ACC112 (cell line): ENCODE results near the gene ABCA4.
"Not testable (repeated sequence)": the region's sequence is repeated elsewhere in the genome, so short reads cannot be mapped to it uniquely, and the experiment has no call there.

Source experiments
- H2AFZ ChIP-seq: fragments of 200-600 bp; sonication (generic); one replicate; pipeline ENCODE4 v1.6.0; 2017; ENCODE audit warnings: antibody characterized with exemption, low read length; ENCODE audit not compliant: unreplicated experiment
- H3K27ac ChIP-seq: fragments of 200-600 bp; sonication (generic); 2 replicates; pipeline ENCODE4 v1.5.1; 2014; ENCODE audit warnings: low read depth, mild to moderate bottlenecking, antibody characterized with exemption, low read length, moderate library complexity
- H3K27me3 ChIP-seq: fragments of 200-600 bp; sonication (generic); 2 replicates; pipeline ENCODE4 v1.6.1; 2014; ENCODE audit warnings: mild to moderate bottlenecking, antibody characterized with exemption, low read length, moderate library complexity, mixed read lengths; ENCODE audit not compliant: insufficient read depth
- H3K36me3 ChIP-seq: fragments of 200-600 bp; sonication (generic); 2 replicates; pipeline ENCODE4 v1.6.1; 2016; ENCODE audit warnings: mild to moderate bottlenecking, antibody characterized with exemption, low read length, moderate library complexity, mixed read lengths; ENCODE audit not compliant: insufficient read depth
- H3K4me1 ChIP-seq: fragments of 200-600 bp; sonication (generic); one replicate; pipeline ENCODE4 v1.6.1; 2016; ENCODE audit warnings: low read length, mixed read lengths; ENCODE audit not compliant: insufficient read depth, unreplicated experiment, control insufficient read depth
- H3K4me3 ChIP-seq: fragments of 200-600 bp; sonication (generic); 2 replicates; pipeline ENCODE4 v1.5.1; 2014; ENCODE audit warnings: mild to moderate bottlenecking, low read depth, low read length
- H3K79me2 ChIP-seq: fragments of 200-600 bp; sonication (generic); one replicate; pipeline ENCODE4 v1.6.0; 2016; ENCODE audit warnings: low read length; ENCODE audit not compliant: control insufficient read depth, unreplicated experiment, insufficient read depth

ABCA4 gene

GRCh38 chr1:93992190-93992589 is 128.8 kb downstream of the ABCA4 start:
- Histone ChIP-seq H3K79me2 (no peaks in the 10 kb centered on the region), H3K27ac (no peak overlapping the region), H2AFZ (no peak overlapping the region), H3K36me3 (no peaks in the 10 kb centered on the region), H3K4me3 (no peak overlapping the region), H3K4me1 (peaks cover 12% of the 10 kb centered on the region), H3K27me3 (no peaks in the 10 kb centered on the region)

DNA sequence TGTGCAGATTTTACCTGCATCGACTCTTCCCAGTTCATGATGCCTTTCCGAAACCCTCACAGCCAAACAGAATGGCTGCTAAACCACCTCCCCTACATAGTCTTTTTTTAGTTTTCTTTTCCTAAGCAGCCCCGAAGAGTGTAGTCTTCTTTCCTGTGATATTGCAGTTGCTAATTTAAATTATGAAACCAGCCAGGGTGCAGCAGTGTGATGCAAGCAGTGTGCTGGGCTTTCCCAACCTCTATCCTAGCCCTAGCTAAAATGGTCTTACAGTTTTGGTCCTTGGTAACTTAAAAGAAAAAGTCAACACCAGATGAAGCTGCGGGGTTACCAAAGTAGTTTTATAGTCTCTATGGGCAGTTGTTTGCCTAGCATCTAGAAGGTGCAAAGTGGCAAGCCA is 129.7 kb downstream of the ABCA4 start:
- no peak overlapping the region for H3K4me3 ChIP-seq
- H3K27me3 ChIP-seq, result no peaks in the 10 kb centered on the region
- H3K79me2 ChIP-seq, result no peaks in the 10 kb centered on the region
- H3K27ac ChIP-seq, result no peak overlapping the region
- no peaks in the 10 kb centered on the region for H3K36me3 ChIP-seq
- peaks cover 12% of the 10 kb centered on the region for H3K4me1 ChIP-seq
- H2AFZ ChIP-seq, result no peak overlapping the region

DNA sequence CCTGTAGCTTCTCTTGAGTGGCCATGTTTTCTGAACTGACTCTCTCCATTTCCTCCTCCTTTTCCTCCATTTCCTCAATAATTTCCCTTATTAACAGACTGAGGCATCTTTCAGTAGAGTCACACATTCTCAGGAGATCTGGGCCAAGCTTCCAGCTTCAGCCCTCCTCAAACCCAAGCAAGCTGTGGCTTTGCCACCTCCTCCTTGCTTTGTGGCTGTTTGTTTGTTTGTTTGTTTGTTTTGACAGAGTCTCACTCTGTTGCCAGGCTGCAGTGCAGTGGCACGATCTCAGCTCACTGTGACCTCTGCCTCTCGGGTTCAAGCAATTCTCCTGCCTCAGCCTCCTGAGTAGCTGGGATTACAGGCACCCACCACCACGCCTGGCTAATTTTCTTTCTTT is 130.5 kb downstream of the ABCA4 start:
- H3K4me1 ChIP-seq, result peaks cover 12% of the 10 kb centered on the region
- H3K27ac ChIP-seq, H3K79me2 ChIP-seq, H2AFZ ChIP-seq, H3K4me3 ChIP-seq, H3K36me3 ChIP-seq, H3K27me3 ChIP-seq: not testable (repeated sequence)

DNA sequence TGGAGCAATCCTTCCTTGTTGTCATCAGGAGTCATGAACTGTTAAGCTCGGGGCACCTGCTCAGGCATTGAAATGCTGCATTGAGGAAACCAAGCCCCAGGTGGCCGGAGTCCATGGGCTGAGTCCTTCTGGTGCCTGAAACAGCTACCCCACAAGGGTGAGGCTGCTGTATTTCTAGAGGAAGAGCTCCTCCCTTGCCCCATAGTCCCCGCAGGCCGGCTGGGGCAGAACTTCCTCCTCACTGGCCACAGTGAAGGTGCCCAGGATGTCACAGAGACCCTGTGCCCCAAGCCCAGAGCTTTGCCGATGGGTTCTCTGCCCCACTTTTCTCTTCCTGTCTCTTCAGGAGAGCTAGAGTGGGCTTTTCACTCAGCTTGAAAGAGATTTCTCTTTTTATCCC is 130.9 kb downstream of the ABCA4 start:
- H3K4me3 ChIP-seq, result no peak overlapping the region
- no peak overlapping the region for H3K27ac ChIP-seq
- H2AFZ ChIP-seq, result no peak overlapping the region
- H3K4me1 ChIP-seq, result peaks cover 12% of the 10 kb centered on the region
- H3K27me3 ChIP-seq, result no peaks in the 10 kb centered on the region
- H3K79me2 ChIP-seq, result no peaks in the 10 kb centered on the region
- H3K36me3 ChIP-seq, result no peaks in the 10 kb centered on the region

DNA sequence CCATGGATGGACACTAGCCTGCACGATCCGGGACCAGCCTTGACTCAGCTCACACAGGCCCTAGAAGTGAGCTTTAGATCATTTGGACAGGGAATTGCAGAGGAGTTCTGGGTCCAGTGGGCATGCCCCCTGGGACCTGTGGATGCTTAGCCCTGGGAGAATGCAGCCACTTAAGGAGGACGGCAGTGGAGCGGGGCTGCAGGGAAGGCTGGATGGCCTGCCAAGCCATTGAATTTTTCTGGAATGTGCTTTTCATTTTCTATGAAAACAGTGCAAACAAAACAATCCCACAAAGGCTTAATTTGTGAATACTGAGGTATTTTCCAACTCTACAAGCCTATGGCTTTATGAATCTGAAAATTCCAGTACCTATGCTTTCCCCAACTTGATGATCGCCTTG is 131.3 kb downstream of the ABCA4 start:
- Histone ChIP-seq H3K27me3 (no peaks in the 10 kb centered on the region), H3K36me3 (no peaks in the 10 kb centered on the region), H3K27ac (no peak overlapping the region), H3K4me3 (no peak overlapping the region), H3K79me2 (no peaks in the 10 kb centered on the region), H3K4me1 (peaks cover 12% of the 10 kb centered on the region), H2AFZ (no peak overlapping the region)

- Histone ChIP-seq H3K4me1 (peaks cover 12% of the 10 kb centered on the region), H3K27me3 (no peaks in the 10 kb centered on the region), H3K27ac (no peak overlapping the region), H3K79me2 (no peaks in the 10 kb centered on the region), H3K4me3 (no peak overlapping the region), H3K36me3 (no peaks in the 10 kb centered on the region), H2AFZ (no peak overlapping the region)
Observed at GRCh38 chr1:93988634-93989350, 132.2 kb downstream of the ABCA4 start.

- peaks cover 27% of the 10 kb centered on the region for H3K4me1 ChIP-seq
- H3K27me3 ChIP-seq, result no peaks in the 10 kb centered on the region
- H2AFZ ChIP-seq, result no peak overlapping the region
- no peaks in the 10 kb centered on the region for H3K36me3 ChIP-seq
- no peak overlapping the region for H3K4me3 ChIP-seq
- H3K27ac ChIP-seq, result no peak overlapping the region
- no peaks in the 10 kb centered on the region for H3K79me2 ChIP-seq
Observed at GRCh38 chr1:93981274-93981667, 139.7 kb downstream of the ABCA4 start.

- no peaks in the 10 kb centered on the region for H3K27me3 ChIP-seq
- H2AFZ ChIP-seq, result peak overlapping the region; percentile 11
- no peak overlapping the region for H3K27ac ChIP-seq
- H3K4me1 ChIP-seq, result peaks cover 27% of the 10 kb centered on the region
- H3K36me3 ChIP-seq, result no peaks in the 10 kb centered on the region
- H3K4me3 ChIP-seq, result no peak overlapping the region
- no peaks in the 10 kb centered on the region for H3K79me2 ChIP-seq
Observed at GRCh38 chr1:93980320-93981273, 140.4 kb downstream of the ABCA4 start.

DNA sequence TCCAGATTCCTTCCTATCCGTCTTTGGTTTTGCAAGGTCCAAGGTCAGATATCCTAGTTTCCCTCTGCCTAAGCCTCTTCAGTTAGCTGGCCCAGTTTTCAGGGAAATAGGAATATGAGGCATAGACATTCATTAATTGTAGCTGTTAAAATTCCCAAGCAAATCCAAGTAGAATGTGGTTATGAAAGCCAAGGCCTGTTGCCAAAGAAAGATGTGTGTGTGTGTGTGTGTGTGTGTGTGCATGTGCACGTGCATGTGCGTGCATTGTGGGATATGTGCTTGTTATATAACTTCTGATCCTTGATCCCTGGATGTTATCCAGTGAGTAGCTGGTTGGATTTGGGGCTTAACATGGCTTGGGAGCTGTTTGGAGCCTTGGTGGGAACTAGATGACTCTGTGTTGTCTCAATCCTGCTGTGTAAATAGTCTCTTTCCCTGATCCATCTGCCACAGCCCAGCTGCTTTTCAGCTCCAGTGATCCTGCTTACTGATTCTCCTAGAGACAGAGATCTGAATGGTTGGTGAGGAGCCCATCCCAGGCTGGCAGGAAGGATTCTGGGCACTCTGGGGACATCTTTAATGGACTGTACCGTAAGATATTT is 141.1 kb downstream of the ABCA4 start:
- Histone ChIP-seq H3K4me3 (no peak overlapping the region), H3K4me1 (peaks cover 27% of the 10 kb centered on the region), H3K79me2 (no peaks in the 10 kb centered on the region), H2AFZ (peak overlapping the region; percentile 11), H3K27ac (no peak overlapping the region), H3K36me3 (no peaks in the 10 kb centered on the region), H3K27me3 (no peaks in the 10 kb centered on the region)

DNA sequence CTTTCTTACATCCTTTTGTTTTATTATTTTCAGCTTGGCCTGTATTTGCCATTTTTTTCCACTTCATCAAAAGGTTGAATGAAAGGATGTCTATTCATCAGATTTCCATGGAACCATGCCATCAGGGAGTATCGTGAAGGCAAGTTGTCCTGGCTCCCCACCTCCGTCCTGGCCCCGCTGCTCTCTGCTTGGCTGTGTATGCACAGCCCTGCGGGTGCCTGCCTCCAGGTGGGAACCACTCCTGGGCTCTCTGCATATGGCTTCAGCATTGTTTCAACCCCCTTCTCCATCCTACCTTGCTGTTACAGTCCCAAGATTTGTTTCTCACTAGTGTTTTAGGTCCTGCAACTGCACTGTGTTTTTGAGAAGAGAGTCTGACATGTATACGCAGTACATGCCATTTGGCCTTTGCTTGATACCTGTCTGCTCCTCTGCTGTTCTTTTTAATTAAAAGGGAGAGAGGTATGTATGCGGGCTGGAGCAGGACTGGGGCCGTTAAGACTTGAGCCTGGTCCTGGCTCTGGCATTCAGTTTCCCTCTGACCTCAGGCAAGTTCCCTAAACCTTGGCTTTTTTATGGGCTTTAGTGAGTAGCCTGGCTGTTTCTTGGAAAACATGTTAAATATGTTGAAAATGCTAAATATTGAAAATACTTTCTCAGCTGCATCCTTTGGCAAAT is 141.8 kb downstream of the ABCA4 start:
- no peaks in the 10 kb centered on the region for H3K79me2 ChIP-seq
- no peak overlapping the region for H2AFZ ChIP-seq
- no peaks in the 10 kb centered on the region for H3K27me3 ChIP-seq
- H3K4me3 ChIP-seq, result no peak overlapping the region
- H3K4me1 ChIP-seq, result peaks cover 27% of the 10 kb centered on the region
- no peaks in the 10 kb centered on the region for H3K36me3 ChIP-seq
- H3K27ac ChIP-seq, result no peak overlapping the region
